Suprapubic skin (tissue), 4 donors: Measurements from ENCODE around the gene DCAF10.

Source experiments
- CTCF ChIP-seq, 2 donors: fragments of 200-600 bp in 1 of 2; fragments of 450-650 bp in 1 of 2; sonication (generic) in 1 of 2; IDR thresholded peaks; one replicate each; pipeline ENCODE4 v1.5.1; 2016 to 2019; ENCODE audit warnings: antibody characterized with exemption in 2 of 2, mild to moderate bottlenecking in 1 of 2, moderate library complexity in 1 of 2
- EP300 ChIP-seq: sonication (generic); formaldehyde crosslinking; IDR thresholded peaks from one replicate; pipeline ENCODE4 v1.6.1; 2017; ENCODE audit warnings: antibody characterized with exemption
- POLR2A ChIP-seq, 2 donors: fragments of 450-650 bp; IDR thresholded peaks; one replicate each; pipeline ENCODE4 v1.6.1; 2017; ENCODE audit warnings: antibody characterized with exemption in 2 of 2, mild to moderate bottlenecking in 2 of 2, moderate library complexity in 2 of 2
- POLR2AphosphoS5 ChIP-seq, 3 donors: sonication (generic); formaldehyde crosslinking; IDR thresholded peaks; one replicate each; pipeline ENCODE4 v1.6.1; 2017; ENCODE audit warnings: antibody characterized with exemption in 3 of 3

- TF ChIP-seq CTCF (IDR thresholded peaks at IDR 0.05) (no peak), POLR2A (IDR thresholded peaks at IDR 0.05) (no peak), POLR2AphosphoS5 (IDR thresholded peaks at IDR 0.05) (no peak), EP300 (no peak)
Observed at GRCh38 chr9:37827483-37828165, 27.0 kb downstream of the DCAF10 start.
